ENCODE data around the gene APOOL. TPM values are rescaled to one million over a fixed set of nuclear protein-coding genes. Genes with fewer than 3 reads are reported as not detected.
A peak's percentile ranks its signal among the peaks of the same experiment; 100 is the strongest.
"Not testable (repeated sequence)": the region's sequence is repeated elsewhere in the genome, so short reads cannot be mapped to it uniquely, and the experiment has no call there.

Gene APOOL
- total RNA-seq, 1 experiment from 2014 or later, result 11.6 TPM

- not testable (repeated sequence) for DNase-seq (ENCODE audit: low read depth)
These were observed 73.6 kb downstream of the APOOL start for GRCh38 chrX:85077247-85077646.

GRCh38 chrX:85084770-85085393 is 81.2 kb downstream of the APOOL start:
- peak; percentile 25 for DNase-seq (ENCODE audit: low read depth)

GRCh38 chrX:85089321-85089840 is 85.7 kb downstream of the APOOL start:
- no peak for DNase-seq (ENCODE audit: low read depth)

- DNase-seq (ENCODE audit: low read depth), result peak; percentile 40
These were observed 103.7 kb downstream of the APOOL start for GRCh38 chrX:85107407-85107806.

GRCh38 chrX:85108165-85108564 is 104.5 kb downstream of the APOOL start:
- DNase-seq (ENCODE audit: low read depth), result peak; percentile 1

GRCh38 chrX:85109235-85109634 is 105.6 kb downstream of the APOOL start:
- DNase-seq (ENCODE audit: low read depth), result peak; percentile 14

- no peak for DNase-seq (ENCODE audit: low read depth)
These were observed 107.7 kb downstream of the APOOL start for GRCh38 chrX:85111347-85111746.

- no peak for DNase-seq (ENCODE audit: low read depth)
These were observed 108.6 kb downstream of the APOOL start for GRCh38 chrX:85112293-85112692.

GRCh38 chrX:85113746-85114145 is 110.1 kb downstream of the APOOL start:
- no peak for DNase-seq (ENCODE audit: low read depth)

GRCh38 chrX:85114171-85114570 is 110.5 kb downstream of the APOOL start:
- DNase-seq (ENCODE audit: low read depth), result no peak

- no peak for DNase-seq (ENCODE audit: low read depth)
These were observed 111.1 kb downstream of the APOOL start for GRCh38 chrX:85114776-85115175.

- no peak for DNase-seq (ENCODE audit: low read depth)
These were observed 111.6 kb downstream of the APOOL start for GRCh38 chrX:85115252-85115651.

GRCh38 chrX:85136409-85136808 is 132.7 kb downstream of the APOOL start:
- no peak for DNase-seq (ENCODE audit: low read depth)

- DNase-seq (ENCODE audit: low read depth), result no peak
These were observed 135.7 kb downstream of the APOOL start for GRCh38 chrX:85139422-85139821.

GRCh38 chrX:85140964-85141363 is 137.3 kb downstream of the APOOL start:
- no peak for DNase-seq (ENCODE audit: low read depth)

Other genes with a start within 250 kb of the APOOL start
- not detected in 2 replicates for gene SATL1, start 239.9 kb downstream of the APOOL start, total RNA-seq (2014; rRNA removed; shearing (Covaris generic))
- gene ZNF711, start 240.1 kb downstream of the APOOL start, total RNA-seq (2014; rRNA removed; shearing (Covaris generic)), result 0.13 and 0.16 TPM in 2 replicates